Measurements from ENCODE around the gene CTSK. TPM values are rescaled to one million over a fixed set of nuclear protein-coding genes. Genes with fewer than 3 reads are reported as not detected.
"Not testable (repeated sequence)": the region's sequence is repeated elsewhere in the genome, so short reads cannot be mapped to it uniquely, and the experiment has no call there.

The CTSK gene
- total RNA-seq, 1 donor from 2014 or later = 3.5 TPM

GRCh38 chr1:150804671-150805070, 3.4 kb downstream of the CTSK start:
- ChIA-PET CTCF (interaction anchor here (1.2 kb wide), 1 partner anchor 244 kb away, joined by 3 read pairs; no protein-coding TSS in a partner anchor), POLR2A (interaction anchor here (0.6 kb wide), 1 partner anchor 41 kb away, joined by 9 read pairs; no protein-coding TSS in a partner anchor)
- no peaks in the 10 kb centered on the region for H3K9me3 Mint-ChIP-seq
- no peak overlapping the region for H3K4me3 Mint-ChIP-seq
- H3K36me3 Mint-ChIP-seq (ENCODE audit: low read depth) = peaks cover 2% of the 10 kb centered on the region
- no peak for TF ChIP-seq CTCF (IDR thresholded peaks at IDR 0.05)
- intact Hi-C loops (cut with micrococcal nuclease) = no loop called here
- no peaks in the 10 kb centered on the region for H3K27me3 Mint-ChIP-seq
- ATAC-seq (ENCODE audit: low read depth) (no peak), DNase-seq (no peak)
- H3K4me1 Mint-ChIP-seq = peaks cover 6% of the 10 kb centered on the region
- H3K27ac Mint-ChIP-seq = no peak overlapping the region

- Mint-ChIP-seq H3K4me3 (no peak overlapping the region), H3K27ac (no peak overlapping the region), H3K36me3 (ENCODE audit: low read depth) (peaks cover 27% of the 10 kb centered on the region), H3K27me3 (no peaks in the 10 kb centered on the region), H3K9me3 (no peaks in the 10 kb centered on the region), H3K4me1 (no peaks in the 10 kb centered on the region)
- no peak for TF ChIP-seq CTCF (IDR thresholded peaks at IDR 0.05)
- ChIA-PET CTCF (no interaction called here), POLR2A (interaction anchor here (0.5 kb wide), 1 partner anchor 196 kb away, joined by 6 read pairs; no protein-coding TSS in a partner anchor)
- intact Hi-C loops (cut with micrococcal nuclease) = no loop called here
- no peak for DNase-seq
- ATAC-seq (ENCODE audit: low read depth) = no peak
These were observed 9.0 kb downstream of the CTSK start for GRCh38 chr1:150799089-150799488.

DNA sequence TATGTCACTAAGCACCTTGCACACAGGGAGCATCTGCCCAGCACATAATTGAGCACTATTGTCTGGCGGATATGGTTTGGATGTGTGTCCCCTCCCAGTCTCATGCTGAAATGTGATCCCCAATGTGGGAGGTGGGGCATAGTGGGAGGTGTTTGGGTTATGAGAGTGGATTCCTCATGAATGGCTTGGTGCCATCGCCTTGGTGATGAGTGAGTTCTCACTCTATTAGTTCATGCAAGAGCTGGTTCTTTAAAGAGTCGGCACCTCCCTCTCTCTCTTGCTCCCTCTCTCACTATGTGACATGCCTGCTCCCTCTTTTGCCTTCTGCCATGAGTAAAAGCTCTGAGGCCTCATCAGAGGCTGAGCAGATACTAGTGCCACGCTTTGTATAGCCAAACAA, 9.5 kb downstream of the CTSK start:
- no peak for TF ChIP-seq CTCF (IDR thresholded peaks at IDR 0.05)
- intact Hi-C loops (cut with micrococcal nuclease) = no loop called here
- no peak for DNase-seq
- ATAC-seq (ENCODE audit: low read depth) = no peak
- H3K9me3 Mint-ChIP-seq = no peaks in the 10 kb centered on the region
- no peaks in the 10 kb centered on the region for H3K4me1 Mint-ChIP-seq
- no peak overlapping the region for H3K4me3 Mint-ChIP-seq
- peaks cover 27% of the 10 kb centered on the region for H3K36me3 Mint-ChIP-seq (ENCODE audit: low read depth)
- H3K27me3 Mint-ChIP-seq = no peaks in the 10 kb centered on the region
- H3K27ac Mint-ChIP-seq = no peak overlapping the region
- CTCF ChIA-PET = no interaction called here
- POLR2A ChIA-PET = interaction anchor here (0.5 kb wide), 1 partner anchor 196 kb away, joined by 6 read pairs; no protein-coding TSS in a partner anchor

- no peak overlapping the region for H3K4me3 Mint-ChIP-seq
- DNase-seq = no peak
- no peaks in the 10 kb centered on the region for H3K9me3 Mint-ChIP-seq
- ATAC-seq (ENCODE audit: low read depth) = no peak
- POLR2A ChIA-PET = no interaction called here
- intact Hi-C loops (cut with micrococcal nuclease) = no loop called here
- no peaks in the 10 kb centered on the region for H3K4me1 Mint-ChIP-seq
- no peaks in the 10 kb centered on the region for H3K27me3 Mint-ChIP-seq
- peaks cover 24% of the 10 kb centered on the region for H3K36me3 Mint-ChIP-seq (ENCODE audit: low read depth)
- CTCF ChIA-PET = no interaction called here
- no peak for TF ChIP-seq CTCF (IDR thresholded peaks at IDR 0.05)
- no peak overlapping the region for H3K27ac Mint-ChIP-seq
These were observed 11.7 kb downstream of the CTSK start for GRCh38 chr1:150796374-150796773.

- POLR2A ChIA-PET; intact Hi-C loops (cut with micrococcal nuclease); ATAC-seq (ENCODE audit: low read depth); DNase-seq; H3K4me3 Mint-ChIP-seq; H3K9me3 Mint-ChIP-seq; H3K27ac Mint-ChIP-seq; H3K27me3 Mint-ChIP-seq; H3K4me1 Mint-ChIP-seq; CTCF ChIA-PET: not testable (repeated sequence)
- H3K36me3 Mint-ChIP-seq (ENCODE audit: low read depth) = peaks cover 19% of the 10 kb centered on the region
These were observed 14.3 kb downstream of the CTSK start for GRCh38 chr1:150793778-150794177.

GRCh38 chr1:150793221-150793620, 14.8 kb downstream of the CTSK start:
- Mint-ChIP-seq H3K4me3 (no peak overlapping the region), H3K27me3 (no peaks in the 10 kb centered on the region), H3K36me3 (ENCODE audit: low read depth) (peaks cover 14% of the 10 kb centered on the region), H3K9me3 (no peaks in the 10 kb centered on the region), H3K4me1 (peaks cover 6% of the 10 kb centered on the region), H3K27ac (no peak overlapping the region)
- DNase-seq (no peak), ATAC-seq (ENCODE audit: low read depth) (no peak)
- ChIA-PET CTCF (no interaction called here), POLR2A (no interaction called here)
- intact Hi-C loops (cut with micrococcal nuclease) = no loop called here
- no peak for TF ChIP-seq CTCF (IDR thresholded peaks at IDR 0.05)

Data from activated B cell treated with CpG ODN at 0.5 μM for 24 hours (primary cell).